Measurements from ENCODE around the gene RAPGEF2. TPM values are rescaled to one million over a fixed set of nuclear protein-coding genes. Genes with fewer than 3 reads are reported as not detected.

RAPGEF2 gene
- total RNA-seq, 1 experiment from 2014 or later, result 37.1 TPM

DNA sequence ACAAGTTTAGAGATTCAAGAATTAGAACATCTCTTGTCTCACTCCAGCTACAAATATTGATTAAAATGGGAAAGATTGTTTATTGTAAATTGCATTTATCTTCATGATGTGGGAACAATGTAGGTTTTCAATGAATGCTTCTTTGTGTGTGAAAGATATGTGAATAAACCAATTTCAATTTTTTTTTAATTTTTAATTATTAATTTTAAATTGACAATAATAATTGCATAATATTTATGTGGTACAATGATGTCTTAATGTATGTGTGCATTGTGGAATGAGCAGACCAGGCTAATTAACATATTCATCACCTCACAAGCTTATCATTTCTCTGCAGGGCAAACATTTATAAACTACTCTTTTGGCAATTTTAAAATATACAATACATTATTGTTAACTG, 281.1 kb downstream of the RAPGEF2 start:
- H3K27ac Mint-ChIP-seq, result no peak overlapping the region
- no peak overlapping the region for H2BK120ac ChIP-seq (ENCODE audit: low read depth, low read length, poor library complexity, severe bottlenecking)
- H3T11ph ChIP-seq (ENCODE audit: low read length), result no peak overlapping the region
- H2BK15ac ChIP-seq (ENCODE audit: low read depth, low read length), result no peak overlapping the region
- H2BK5ac ChIP-seq (ENCODE audit: insufficient read length, low read length), result no peak overlapping the region
- peaks cover 10 to 21% of the 10 kb centered on the region in 2 experiments for H3K9me3 Mint-ChIP-seq
- no peak overlapping the region for H2BK12ac ChIP-seq (ENCODE audit: insufficient read length, low read depth, low read length)
- no peak overlapping the region for H3K4me2 ChIP-seq (ENCODE audit: insufficient read depth, insufficient read length, low read length)
- H3K4me3 Mint-ChIP-seq, result no peak overlapping the region
- no peak overlapping the region for H3K23ac ChIP-seq (ENCODE audit: insufficient read length, low read depth, low read length)
- peaks cover 0 to 9% (median under 1%) of the 10 kb centered on the region in 3 experiments; a peak in 1 of 7 replicates for H3K36me3 Mint-ChIP-seq (ENCODE audit: insufficient read depth in 1 of 3, low read depth in 3 of 3)
- H4K91ac ChIP-seq (ENCODE audit: insufficient read length, low read depth, low read length), result no peak overlapping the region
- no peak overlapping the region for H4K8ac ChIP-seq (replicated peaks; ENCODE audit: insufficient read length, low read depth, low read length)
- H2BK20ac ChIP-seq (ENCODE audit: low read depth, low read length, poor library complexity, severe bottlenecking), result no peak overlapping the region
- no peaks in the 10 kb centered on the region for H3K4me1 ChIP-seq (ENCODE audit: insufficient read depth, low read length)
- H3K18ac ChIP-seq (ENCODE audit: insufficient read length, low read depth, low read length), result no peak overlapping the region
- no peak overlapping the region for H4K5ac ChIP-seq (ENCODE audit: insufficient read length, low read depth, low read length)
- TF ChIP-seq, protein P1, sequence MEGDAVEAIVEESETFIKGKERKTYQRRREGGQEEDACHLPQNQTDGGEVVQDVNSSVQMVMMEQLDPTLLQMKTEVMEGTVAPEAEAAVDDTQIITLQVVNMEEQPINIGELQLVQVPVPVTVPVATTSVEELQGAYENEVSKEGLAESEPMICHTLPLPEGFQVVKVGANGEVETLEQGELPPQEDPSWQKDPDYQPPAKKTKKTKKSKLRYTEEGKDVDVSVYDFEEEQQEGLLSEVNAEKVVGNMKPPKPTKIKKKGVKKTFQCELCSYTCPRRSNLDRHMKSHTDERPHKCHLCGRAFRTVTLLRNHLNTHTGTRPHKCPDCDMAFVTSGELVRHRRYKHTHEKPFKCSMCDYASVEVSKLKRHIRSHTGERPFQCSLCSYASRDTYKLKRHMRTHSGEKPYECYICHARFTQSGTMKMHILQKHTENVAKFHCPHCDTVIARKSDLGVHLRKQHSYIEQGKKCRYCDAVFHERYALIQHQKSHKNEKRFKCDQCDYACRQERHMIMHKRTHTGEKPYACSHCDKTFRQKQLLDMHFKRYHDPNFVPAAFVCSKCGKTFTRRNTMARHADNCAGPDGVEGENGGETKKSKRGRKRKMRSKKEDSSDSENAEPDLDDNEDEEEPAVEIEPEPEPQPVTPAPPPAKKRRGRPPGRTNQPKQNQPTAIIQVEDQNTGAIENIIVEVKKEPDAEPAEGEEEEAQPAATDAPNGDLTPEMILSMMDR (conservative IDR thresholded peaks at IDR 0.05), result no peak
- no peaks in the 10 kb centered on the region for H4K20me1 ChIP-seq (ENCODE audit: control insufficient read depth, insufficient read depth, insufficient read length)
- no peak overlapping the region for H3K9ac ChIP-seq (ENCODE audit: extremely low read depth, insufficient read length, low read length)
- H3K4ac ChIP-seq (ENCODE audit: low read depth, low read length), result no peak overlapping the region
- H2AFZ ChIP-seq (ENCODE audit: low read length), result no peak overlapping the region
- H3K14ac ChIP-seq (ENCODE audit: insufficient read depth, low read length), result no peak overlapping the region
- no peaks in the 10 kb centered on the region for H3K23me2 ChIP-seq (ENCODE audit: insufficient read length, low read depth, low read length, poor library complexity, severe bottlenecking)
- no peaks in the 10 kb centered on the region for H3K79me2 ChIP-seq (ENCODE audit: insufficient read depth, low read length)
- H3K4me1 Mint-ChIP-seq, result peaks cover 8 to 26% of the 10 kb centered on the region in 2 experiments
- no peak overlapping the region for H3K56ac ChIP-seq (ENCODE audit: insufficient read length, low read depth, low read length)
- peaks cover 49% of the 10 kb centered on the region for H3K27me3 Mint-ChIP-seq (ENCODE audit: low read depth)
- H3K79me1 ChIP-seq (ENCODE audit: insufficient read depth, low read depth, low read length, poor library complexity, severe bottlenecking), result no peaks in the 10 kb centered on the region
- no peaks in the 10 kb centered on the region for H3K9me3 ChIP-seq (ENCODE audit: control insufficient read depth, low read depth, low read length)
- H2AK5ac ChIP-seq (ENCODE audit: insufficient read length, low read length), result no peak overlapping the region
- H3K27me3 ChIP-seq (ENCODE audit: insufficient read depth, low read length), result peaks cover 18% of the 10 kb centered on the region; the same call in 1 of the 2 replicates
- no peak overlapping the region for H3K27ac ChIP-seq (ENCODE audit: insufficient read length, low read depth, low read length)
- DNase-seq, result no peak
